Putamen (tissue), 1 donor: ENCODE measurements around the gene DNAJC7.

Experiments used
- DNase-seq: peaks from one replicate; pipeline ENCODE4 v3.0.0-alpha.2; 2016; ENCODE audit warnings: low spot score

Gene DNAJC7, protein sequence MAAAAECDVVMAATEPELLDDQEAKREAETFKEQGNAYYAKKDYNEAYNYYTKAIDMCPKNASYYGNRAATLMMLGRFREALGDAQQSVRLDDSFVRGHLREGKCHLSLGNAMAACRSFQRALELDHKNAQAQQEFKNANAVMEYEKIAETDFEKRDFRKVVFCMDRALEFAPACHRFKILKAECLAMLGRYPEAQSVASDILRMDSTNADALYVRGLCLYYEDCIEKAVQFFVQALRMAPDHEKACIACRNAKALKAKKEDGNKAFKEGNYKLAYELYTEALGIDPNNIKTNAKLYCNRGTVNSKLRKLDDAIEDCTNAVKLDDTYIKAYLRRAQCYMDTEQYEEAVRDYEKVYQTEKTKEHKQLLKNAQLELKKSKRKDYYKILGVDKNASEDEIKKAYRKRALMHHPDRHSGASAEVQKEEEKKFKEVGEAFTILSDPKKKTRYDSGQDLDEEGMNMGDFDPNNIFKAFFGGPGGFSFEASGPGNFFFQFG

DNA sequence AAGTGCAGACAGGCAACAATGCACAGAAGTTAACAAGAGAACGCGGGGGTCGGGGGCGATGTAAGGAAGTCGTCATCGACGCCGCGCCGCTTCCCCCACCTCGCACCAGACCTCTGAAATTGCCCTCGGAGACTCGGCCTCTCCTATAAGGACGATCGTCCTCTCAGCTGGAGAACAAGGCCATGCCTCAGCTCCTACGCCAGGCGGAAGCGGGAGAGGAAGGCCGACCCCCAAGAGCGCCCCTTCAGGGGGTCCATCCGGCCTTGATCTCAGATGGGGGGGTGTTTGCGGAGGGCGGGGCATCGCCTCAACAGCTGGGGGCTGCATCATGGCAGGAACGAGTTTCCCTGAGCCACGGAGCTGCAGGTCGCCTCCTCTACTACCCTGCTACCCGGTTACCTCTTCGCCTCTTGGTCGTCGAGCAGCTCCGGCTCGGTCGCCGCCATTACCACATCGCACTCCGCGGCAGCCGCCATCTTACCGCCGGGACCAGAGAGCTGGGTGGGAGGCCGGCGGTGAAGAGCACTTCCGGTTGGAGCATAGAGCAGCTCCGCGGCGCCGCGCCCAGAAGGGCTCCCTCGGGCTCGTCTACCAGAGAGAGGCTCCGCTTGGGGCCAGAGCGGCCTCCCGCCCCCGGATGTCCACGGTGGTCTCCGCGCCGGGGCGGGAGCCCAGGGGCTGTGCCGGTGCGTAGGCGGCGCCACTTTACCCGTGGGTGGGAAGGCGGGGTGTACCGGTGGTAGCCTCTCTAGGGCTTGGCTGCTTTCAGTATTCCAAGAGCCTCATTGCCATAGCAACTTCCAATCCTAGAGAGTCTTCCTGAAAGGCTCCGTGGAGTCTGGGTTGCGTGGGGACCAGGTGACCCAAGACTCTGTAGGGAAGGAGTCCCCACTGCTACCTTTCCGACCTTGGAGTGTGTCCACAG lies at the start of gene DNAJC7:
Gene DNAJC7, minus strand, starts transcription at position 499 of the 925 bp plus-strand sequence. Its CDS starts 23 bp downstream, at position 476.
- DNase-seq: peak; percentile 93

DNA sequence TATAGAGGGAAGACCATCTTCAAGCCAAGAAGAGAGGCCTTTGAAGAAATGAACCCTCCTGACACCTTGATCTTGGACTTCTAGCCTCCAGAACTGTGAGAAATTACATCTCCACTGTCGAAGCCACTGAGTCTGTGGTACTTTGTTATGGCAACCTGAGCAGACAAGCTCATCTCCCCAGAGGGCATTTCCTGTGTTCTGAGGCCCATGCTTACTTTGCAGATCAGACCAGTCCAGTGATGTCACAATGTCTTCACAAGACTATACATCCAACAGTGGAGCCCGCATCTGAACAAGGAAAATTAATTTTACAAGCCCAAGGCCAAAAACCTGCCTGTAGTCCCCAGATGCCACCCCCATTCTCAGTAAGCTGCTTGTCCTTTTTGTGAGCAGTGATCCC lies 48.0 kb upstream of the DNAJC7 start:
- DNase-seq: no peak

DNA sequence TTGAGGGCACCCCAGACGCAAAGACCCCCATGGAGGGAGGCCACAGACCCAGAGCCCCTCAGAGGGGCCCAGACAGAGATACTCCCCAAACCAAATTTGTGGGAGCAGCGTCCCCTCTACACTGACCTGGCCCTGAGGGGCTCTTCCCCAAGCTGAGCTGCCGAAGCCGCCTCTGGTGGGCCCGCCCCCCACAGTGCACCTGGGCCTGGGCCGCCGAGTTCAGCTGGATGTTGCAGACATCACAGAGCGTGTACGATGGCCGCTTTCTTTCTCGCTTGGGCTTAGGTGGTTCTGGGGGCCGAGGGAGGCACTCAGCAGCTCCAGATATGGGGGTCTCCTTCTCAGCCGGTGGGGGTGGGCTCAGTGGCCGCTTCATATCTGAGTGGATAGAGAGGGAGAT lies 45.4 kb upstream of the DNAJC7 start:
- DNase-seq: no peak

DNA sequence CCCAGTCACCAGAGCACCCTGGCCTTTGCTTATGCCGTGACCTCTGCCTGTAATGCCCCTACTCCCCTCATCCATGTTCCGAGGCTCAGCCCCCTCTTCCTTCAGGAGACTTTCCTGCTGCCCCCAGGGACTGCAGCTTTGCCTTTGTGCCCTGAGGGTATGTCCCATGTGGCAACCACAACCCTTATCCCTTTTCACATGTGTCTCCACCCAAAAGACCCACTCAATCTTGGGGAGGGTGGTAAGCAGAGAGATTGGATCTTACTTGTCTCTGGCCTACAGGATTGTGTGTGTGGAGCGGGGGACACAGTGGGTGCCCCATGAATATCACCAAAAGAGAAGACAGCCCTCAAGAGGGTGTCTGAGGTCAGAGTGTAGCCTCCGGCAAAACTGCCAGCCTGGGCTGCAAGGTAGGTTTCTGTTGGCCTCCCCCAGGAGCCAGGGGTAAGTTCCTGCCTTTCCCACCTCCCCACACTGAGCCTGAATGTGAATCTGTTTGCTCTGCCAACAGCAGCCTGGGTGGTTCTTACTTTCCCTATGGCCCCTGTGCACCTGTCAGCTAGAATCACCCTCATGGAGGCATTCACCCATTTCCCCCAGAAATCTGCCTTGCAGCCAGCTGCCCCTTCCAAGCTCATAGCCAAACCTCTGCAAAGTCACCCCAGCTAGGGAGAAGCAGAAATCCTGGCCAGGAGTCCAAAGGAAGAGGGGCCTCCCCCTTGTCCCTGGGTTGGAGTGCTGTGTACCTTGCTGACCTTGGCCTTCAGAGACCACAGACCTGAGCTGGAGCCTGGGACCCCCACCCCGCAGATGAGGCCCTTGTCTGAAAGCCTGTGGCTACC lies 44.6 kb upstream of the DNAJC7 start:
- DNase-seq: no peak

DNA sequence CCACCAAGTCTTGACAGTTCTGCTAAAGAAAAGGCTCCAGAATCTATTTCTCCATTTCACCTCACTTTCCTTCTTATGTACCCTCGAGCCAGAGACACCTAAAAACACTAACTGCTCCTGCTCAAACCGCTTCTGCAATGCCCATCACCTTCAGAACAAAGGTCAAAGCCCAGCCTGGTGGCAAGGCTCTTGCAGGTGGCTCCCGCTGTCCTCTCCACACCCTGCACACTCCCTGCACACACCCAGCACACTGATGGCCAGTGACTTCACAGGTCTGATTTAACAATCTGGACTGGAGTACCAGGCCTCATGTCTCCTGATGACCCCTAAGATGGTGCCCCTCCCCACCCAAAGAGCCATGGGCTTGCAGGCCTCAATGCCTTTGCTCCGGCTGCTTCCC lies 43.0 kb upstream of the DNAJC7 start:
- DNase-seq: no peak

DNA sequence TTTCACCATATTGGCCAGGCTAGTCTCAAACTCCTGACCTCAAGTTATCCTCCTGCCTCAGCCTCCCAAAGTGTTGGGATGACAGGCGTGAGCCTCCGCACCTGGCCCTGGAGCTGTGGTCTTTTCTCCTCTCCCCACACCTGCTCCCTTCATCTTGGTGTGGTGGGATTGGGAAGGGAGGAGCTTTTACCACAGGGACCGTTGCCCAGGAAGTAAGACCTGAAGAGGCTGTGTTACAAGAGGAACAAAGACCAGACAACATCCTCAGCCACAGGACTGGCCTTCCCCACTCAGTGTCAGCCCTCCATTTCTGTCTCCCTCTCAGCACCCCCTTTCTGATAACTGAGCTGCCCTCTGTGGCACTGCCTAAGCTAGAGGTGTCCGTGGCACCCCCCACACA lies 42.6 kb upstream of the DNAJC7 start:
- no peak for DNase-seq

DNA sequence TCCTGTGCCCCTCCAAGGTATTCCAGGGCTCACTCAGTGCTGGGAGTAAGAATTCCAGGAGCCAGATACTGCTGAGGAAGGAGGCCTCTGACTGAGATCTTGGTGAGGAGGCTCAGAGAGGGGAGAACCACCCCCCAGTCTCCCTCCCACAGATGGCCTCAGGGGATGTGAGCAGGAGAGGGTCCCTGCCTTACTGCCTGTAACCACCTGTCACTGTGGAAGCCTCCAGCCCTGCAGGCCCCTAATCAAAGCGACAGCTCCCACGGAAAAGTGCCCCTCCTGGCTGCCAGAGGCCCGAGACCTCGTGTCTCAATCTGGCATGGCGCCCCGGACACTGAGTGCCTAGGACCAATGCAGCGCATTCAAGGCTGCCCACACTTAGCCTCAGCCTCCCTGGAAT lies 40.8 kb upstream of the DNAJC7 start:
- DNase-seq: no peak

DNA sequence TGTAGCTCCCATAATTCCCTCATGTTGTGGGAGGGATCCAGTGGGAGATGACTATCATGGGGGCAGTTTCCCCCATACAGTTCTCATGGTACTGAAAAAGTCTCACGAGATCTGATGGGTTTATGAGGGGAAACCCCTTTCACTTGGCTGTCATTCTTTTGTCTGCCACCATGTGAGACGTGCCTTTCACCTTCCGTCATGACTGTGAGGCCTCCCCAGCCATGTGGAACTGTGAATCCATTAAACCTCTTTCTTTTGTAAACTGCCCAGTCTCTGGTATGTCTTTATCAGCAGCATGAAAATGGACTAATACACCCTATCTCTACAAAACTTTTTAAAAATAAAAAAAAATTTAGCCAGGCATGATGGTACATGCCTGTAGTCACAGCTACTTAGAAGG lies 39.4 kb upstream of the DNAJC7 start:
- DNase-seq: no peak

DNA sequence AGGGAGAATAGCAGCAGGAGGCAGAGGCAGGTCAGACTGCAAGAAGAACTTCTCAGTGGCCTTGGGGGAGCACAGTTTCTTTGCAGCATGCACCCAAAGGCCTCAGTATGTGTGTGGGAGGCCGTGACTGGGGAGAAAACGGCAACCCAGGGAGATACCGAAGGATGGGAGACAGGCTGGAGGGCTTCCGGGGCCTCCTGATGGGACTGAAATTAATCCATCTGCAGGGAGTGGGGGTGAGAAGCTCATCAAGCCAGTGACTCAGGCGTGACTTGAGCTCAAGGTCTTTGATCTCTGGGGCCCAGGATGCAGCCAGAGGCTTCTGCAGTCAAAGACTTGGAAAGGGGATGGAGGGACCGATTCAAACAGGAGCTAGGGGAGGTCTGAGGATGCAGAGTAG lies 38.3 kb upstream of the DNAJC7 start:
- no peak for DNase-seq

DNA sequence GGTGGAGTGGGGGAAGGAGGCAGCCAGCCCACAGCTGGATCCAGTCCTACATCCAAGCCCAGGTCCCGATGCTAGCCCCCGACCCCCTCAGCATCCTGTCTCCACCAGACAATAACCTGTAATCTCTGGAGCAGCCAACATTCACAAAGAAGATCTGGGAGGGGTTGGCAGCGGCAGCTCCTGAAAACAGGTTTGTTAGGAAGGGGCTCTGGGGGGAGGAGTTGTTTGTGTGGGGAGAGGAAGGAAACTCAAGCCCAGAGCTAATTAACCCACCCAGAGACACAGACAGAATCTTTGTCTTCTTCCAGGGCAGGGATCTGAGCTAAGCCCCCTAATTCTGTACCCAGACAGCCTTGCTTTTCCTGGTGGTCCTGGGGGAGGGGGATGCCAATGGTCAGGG lies 37.8 kb upstream of the DNAJC7 start:
- no peak for DNase-seq

DNA sequence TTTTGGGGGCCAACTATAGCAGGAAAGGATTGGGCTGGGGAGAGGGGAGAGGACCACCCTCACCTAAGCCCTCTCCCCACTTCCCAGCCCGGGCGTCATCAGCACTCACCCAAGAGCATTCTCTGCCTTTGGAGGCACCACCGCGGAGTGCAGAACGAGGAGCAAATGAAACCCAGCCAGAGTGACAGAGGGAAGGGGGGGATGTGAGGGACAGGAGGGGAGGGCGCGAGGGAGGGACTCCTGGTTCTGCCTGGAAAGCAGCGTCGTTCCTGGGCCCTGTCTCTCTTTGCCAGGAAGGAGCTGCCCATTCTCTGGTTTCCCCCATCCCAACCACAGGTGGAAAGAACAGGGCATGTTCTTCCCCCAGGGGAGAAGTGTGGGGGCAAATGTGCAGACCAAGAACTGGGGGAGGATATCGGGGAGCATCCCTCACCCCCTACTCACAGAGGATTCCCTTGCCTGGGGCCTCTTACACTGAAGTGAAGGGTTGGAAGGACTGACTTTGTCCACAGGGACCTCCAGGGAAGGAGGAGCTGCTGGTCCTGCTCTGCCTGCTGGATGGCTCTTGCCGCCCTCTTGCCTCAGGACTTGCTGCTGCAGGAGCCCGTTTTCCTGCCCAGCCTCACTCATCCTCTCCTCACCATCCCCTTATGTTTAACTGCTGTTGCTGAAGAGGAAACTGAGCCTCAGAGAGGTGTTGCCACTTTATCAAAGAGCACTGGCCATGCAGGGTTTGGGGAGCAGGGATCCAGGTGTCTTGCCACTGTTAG lies 36.7 kb upstream of the DNAJC7 start:
- no peak for DNase-seq

DNA sequence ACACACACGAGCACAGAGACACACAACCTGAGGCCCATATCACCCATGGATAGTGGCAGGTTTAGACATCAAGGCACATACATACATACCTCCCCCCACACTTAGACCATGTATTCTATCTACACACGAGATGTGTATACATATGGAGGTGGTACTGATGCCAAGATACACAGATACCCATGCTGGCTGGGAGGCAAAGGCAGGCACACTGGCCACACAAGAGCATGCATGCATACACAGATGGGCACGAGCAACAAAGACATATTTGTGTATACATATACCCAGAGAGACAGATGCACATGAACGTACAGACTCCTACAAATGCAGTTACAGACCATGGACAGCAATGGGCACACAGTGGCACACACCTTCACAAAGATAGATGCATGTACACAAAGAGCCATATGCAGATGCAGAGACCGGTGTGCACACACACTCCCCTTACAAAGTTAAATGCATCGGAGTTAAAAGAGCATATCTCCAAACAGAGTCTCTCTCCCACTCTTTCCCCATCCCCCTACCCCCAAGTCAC lies 35.2 kb upstream of the DNAJC7 start:
- DNase-seq: no peak

DNA sequence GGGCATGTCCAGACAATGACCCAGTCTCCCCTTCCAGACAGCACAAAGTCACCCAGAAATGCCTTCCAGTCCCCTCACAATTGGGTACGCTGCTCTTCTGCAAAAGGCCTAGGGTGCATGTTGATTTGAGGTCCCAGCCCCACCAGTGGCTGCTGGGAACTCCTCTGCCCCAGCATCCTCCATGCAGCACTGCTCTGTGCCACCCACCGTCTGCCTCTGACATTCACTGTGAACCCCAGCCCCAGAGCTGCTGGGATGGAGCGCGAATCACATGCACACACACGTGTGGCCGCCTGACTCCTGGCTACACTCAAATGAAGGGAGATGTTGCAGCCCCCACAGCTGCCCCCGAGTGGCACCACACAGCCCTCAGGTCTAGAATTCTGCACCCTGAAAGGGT lies 34.4 kb upstream of the DNAJC7 start:
- no peak for DNase-seq

DNA sequence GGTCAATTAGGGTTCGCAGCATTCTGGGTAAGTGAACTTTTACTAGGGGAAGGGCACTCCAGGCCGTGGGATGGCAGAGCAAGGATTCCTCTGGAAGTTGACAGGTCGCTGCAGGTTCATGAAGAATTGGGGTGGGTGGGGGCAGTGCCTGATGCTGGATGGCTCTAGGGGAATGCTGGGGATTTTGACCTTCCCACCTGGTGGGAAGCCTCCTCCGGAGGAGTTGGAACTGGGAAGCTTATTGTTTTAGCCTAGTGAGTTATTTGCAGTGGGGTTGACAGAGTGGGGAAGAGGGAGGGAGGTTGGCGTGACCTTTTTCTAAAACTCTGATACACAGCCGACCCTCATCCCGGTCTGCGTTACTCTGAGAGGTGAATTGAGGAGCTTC lies 33.8 kb upstream of the DNAJC7 start:
- DNase-seq: no peak

DNA sequence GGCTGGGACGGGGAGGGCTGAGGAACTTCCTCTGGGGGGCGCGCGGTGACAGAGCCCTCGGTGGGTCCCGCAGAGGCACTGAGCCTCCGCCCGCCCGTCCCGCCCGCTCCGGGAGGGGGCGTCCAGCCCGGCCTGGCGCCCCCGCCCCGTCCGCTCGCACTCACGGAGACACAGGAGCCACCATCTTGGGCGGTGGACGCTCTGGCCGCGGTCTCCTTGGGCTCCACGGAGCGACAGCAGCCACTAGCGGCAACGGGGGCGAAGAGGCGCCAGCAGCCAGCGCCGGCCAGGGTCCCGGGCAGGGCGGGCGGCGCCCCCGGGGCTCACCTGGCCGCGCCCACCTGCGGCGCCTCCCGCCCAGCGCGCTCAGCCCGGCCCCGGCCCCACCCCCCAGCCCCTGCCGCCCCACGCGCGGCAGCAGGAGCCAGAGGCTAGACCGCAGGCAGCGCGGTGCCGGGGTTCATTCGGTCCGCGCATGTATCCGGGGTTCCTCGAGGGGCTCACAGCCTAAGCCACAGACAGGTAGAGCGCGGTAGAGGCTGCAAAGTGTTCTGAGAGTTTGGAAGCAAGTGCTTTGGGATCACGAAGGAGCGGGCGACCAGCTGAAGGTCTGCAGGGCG lies 33.3 kb upstream of the DNAJC7 start, which contains the start of gene C17orf113:
Gene C17orf113, minus strand, starts transcription at position 209 of the 620 bp plus-strand sequence. CDS start 7,225 bp downstream, outside the sequence.
- DNase-seq: peak; percentile 34

DNA sequence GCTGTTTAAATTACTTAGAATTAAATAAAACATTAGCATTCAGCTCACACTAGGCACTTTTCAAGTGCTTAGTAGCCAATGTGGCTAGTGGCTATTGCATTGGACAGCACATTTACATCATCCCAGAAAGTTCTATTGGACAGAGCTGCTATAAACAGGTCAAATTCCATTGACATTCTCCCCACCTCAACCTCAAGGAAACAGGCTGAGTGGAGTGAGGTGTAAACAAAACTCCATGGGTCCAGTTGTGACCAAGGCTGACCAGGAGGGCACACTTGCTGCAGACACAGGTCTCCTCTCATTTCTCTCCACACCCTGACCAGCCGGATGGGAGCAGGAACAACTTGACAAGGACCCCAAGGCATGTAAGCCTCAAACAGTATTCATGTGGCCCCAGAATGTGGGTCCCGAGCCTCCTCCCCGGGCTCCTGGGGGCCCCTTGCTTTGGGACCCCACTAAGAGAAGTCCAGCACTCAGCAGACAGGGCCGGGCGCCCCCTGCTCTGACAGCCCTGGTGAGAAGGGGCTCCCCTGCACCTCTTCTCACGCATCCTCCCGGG lies 32.7 kb upstream of the DNAJC7 start:
- DNase-seq: no peak

DNA sequence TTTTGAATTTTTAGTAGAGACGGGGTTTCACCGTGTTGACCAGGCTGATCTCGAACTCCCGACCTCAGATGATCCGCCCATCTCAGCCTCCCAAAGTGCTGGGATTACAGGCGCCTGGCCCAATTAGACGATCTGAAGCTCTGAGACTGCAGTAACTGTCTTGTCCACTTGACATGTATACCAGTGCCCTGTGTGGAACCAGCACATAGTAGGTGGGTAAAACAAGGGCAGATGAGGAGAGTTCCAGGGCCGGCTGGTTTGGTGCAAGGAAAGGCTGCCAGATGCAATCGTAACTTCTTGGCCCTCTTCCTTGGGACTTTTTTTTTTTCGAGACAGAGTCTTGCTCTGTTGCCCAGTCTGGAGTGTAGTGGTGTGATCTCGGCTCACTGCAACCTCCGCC lies 30.1 kb upstream of the DNAJC7 start:
- DNase-seq: no peak

DNA sequence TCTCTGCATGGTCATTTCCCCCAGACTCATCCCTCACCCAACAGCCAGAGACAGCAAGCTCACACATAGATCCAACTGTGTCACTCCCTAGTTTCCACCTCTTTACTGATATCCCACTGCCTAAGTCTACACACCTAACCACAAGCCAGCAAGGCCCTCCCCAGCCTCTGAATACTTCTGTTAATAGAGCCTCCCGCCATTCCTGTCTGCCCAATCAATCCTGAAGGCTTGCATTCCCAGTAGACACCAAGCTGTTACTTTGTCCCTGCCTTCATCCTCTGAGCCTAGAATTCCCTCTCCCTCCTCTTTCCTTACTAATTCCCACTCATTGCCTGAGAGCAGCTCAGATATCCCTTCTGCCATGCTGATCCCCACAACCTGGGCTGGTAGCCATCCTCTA lies 28.5 kb upstream of the DNAJC7 start:
- no peak for DNase-seq

DNA sequence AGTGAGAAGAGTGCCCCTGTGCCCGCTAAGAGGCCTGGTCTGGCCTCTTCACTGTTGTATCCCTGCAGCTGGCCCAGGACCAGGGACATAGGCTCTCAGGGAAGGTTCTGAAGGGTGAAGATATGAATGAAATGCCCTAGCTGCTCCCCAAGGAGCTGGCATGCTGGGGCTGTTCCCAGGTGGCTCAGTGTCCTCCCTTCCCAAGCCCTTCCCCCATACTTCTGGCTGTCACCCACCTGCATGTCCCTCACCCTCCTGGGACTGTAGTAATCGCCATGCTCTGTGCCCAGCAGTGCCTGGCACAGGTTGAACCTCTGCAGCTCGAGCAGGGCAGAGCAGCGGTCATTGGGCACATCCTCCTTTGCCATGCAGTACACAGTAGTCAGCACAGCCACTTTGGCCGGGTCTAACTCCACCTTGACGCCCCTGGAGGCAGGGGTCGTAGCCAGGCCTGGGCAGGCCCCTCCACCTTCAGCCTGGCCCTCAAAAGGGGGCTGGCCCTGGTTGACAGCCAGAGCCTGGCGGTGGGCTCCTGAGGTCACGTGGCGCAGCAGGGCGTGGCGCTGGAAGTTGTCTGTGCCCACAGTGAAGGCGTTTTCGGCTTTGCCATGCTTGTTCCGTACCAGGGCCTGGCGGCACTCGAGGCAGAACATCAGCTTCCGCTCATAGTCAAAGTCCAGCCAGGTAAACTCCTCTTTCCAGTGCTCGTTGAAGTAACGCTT lies 25.5 kb upstream of the DNAJC7 start:
- DNase-seq: no peak
